ENCODE results near the gene MRPL3.
"Not testable (repeated sequence)": the region's sequence is repeated elsewhere in the genome, so short reads cannot be mapped to it uniquely, and the experiment has no call there.

The MRPL3 gene

GRCh38 chr3:131503320-131503635 lies 507 bp upstream of the MRPL3 start:
- peak overlapping the region; percentile 98 to 99 for H3K4me3 ChIP-seq (ENCODE audit: low read depth in 1 of 2, low read length in 2 of 2)
- H3K9ac ChIP-seq (ENCODE audit: low read depth in 1 of 2, low read length in 2 of 2): no peak overlapping the region
- peaks cover 13 to 23% of the 10 kb centered on the region in 2 donors for H3K4me1 ChIP-seq (ENCODE audit: control insufficient read depth in 1 of 2, insufficient read depth in 2 of 2, low read length in 2 of 2)
- no peak overlapping the region for H3K27ac ChIP-seq (ENCODE audit: low read depth, low read length)
- H3K27me3 ChIP-seq (ENCODE audit: control insufficient read depth in 1 of 2, insufficient read depth in 2 of 2, low read length in 2 of 2): peaks cover 0 to 10% of the 10 kb centered on the region in 2 donors
- H3K9me3 ChIP-seq (ENCODE audit: control insufficient read depth in 1 of 2, low read length in 2 of 2): no peaks in the 10 kb centered on the region
- peaks cover 4 to 20% of the 10 kb centered on the region in 2 donors for H3K36me3 ChIP-seq (ENCODE audit: control insufficient read depth in 1 of 2, insufficient read depth in 2 of 2, low read length in 2 of 2)

GRCh38 chr3:131501949-131502348 lies 822 bp downstream of the MRPL3 start:
- peaks cover 0 to 4% of the 10 kb centered on the region in 2 donors for H3K27me3 ChIP-seq (ENCODE audit: control insufficient read depth in 1 of 2, insufficient read depth in 2 of 2, low read length in 2 of 2)
- H3K27ac ChIP-seq (ENCODE audit: low read depth, low read length): no peak overlapping the region
- peaks cover 13 to 23% of the 10 kb centered on the region in 2 donors for H3K4me1 ChIP-seq (ENCODE audit: control insufficient read depth in 1 of 2, insufficient read depth in 2 of 2, low read length in 2 of 2)

GRCh38 chr3:131494706-131495105 lies 8.1 kb downstream of the MRPL3 start:
- Histone ChIP-seq H3K27me3 (ENCODE audit: control insufficient read depth in 1 of 2, insufficient read depth in 2 of 2, low read length in 2 of 2) (no peaks in the 10 kb centered on the region), H3K4me3 (ENCODE audit: low read depth in 1 of 2, low read length in 2 of 2) (no peak overlapping the region), H3K9ac (ENCODE audit: low read depth in 1 of 2, low read length in 2 of 2) (no peak overlapping the region), H3K36me3 (ENCODE audit: control insufficient read depth in 1 of 2, insufficient read depth in 2 of 2, low read length in 2 of 2) (peaks cover 25 to 63% of the 10 kb centered on the region in 2 donors), H3K27ac (ENCODE audit: low read depth, low read length) (no peak overlapping the region), H3K4me1 (ENCODE audit: control insufficient read depth in 1 of 2, insufficient read depth in 2 of 2, low read length in 2 of 2) (no peaks in the 10 kb centered on the region), H3K9me3 (ENCODE audit: control insufficient read depth in 1 of 2, low read length in 2 of 2) (no peaks in the 10 kb centered on the region)

More at GRCh38 chr3:131501949-131502348, 822 bp downstream of the MRPL3 start:
- peak overlapping the region; percentile 98 to 99 for H3K4me3 ChIP-seq (ENCODE audit: low read depth in 1 of 2, low read length in 2 of 2)
- no peaks in the 10 kb centered on the region for H3K9me3 ChIP-seq (ENCODE audit: control insufficient read depth in 1 of 2, low read length in 2 of 2)
- H3K36me3 ChIP-seq (ENCODE audit: control insufficient read depth in 1 of 2, insufficient read depth in 2 of 2, low read length in 2 of 2): peaks cover 13 to 32% of the 10 kb centered on the region in 2 donors
- H3K9ac ChIP-seq (ENCODE audit: low read depth in 1 of 2, low read length in 2 of 2): peak overlapping the region; percentile 87 to 94

- Histone ChIP-seq H3K36me3 (ENCODE audit: control insufficient read depth in 1 of 2, insufficient read depth in 2 of 2, low read length in 2 of 2) (peaks cover 12 to 51% of the 10 kb centered on the region in 2 donors), H3K4me3 (ENCODE audit: low read depth in 1 of 2, low read length in 2 of 2) (no peak overlapping the region), H3K27ac (ENCODE audit: low read depth, low read length) (no peak overlapping the region), H3K9ac (ENCODE audit: low read depth in 1 of 2, low read length in 2 of 2) (no peak overlapping the region), H3K27me3 (ENCODE audit: control insufficient read depth in 1 of 2, insufficient read depth in 2 of 2, low read length in 2 of 2) (no peaks in the 10 kb centered on the region), H3K9me3 (ENCODE audit: control insufficient read depth in 1 of 2, low read length in 2 of 2) (no peaks in the 10 kb centered on the region), H3K4me1 (ENCODE audit: control insufficient read depth in 1 of 2, insufficient read depth in 2 of 2, low read length in 2 of 2) (no peaks in the 10 kb centered on the region)
These were observed 11.0 kb downstream of the MRPL3 start for GRCh38 chr3:131491775-131492174.

GRCh38 chr3:131491084-131491483 lies 11.7 kb downstream of the MRPL3 start:
- no peaks in the 10 kb centered on the region for H3K4me1 ChIP-seq (ENCODE audit: control insufficient read depth in 1 of 2, insufficient read depth in 2 of 2, low read length in 2 of 2)
- H3K4me3 ChIP-seq (ENCODE audit: low read depth in 1 of 2, low read length in 2 of 2): no peak overlapping the region
- no peak overlapping the region for H3K27ac ChIP-seq (ENCODE audit: low read depth, low read length)
- H3K27me3 ChIP-seq (ENCODE audit: control insufficient read depth in 1 of 2, insufficient read depth in 2 of 2, low read length in 2 of 2): no peaks in the 10 kb centered on the region
- no peaks in the 10 kb centered on the region for H3K9me3 ChIP-seq (ENCODE audit: control insufficient read depth in 1 of 2, low read length in 2 of 2)
- no peak overlapping the region for H3K9ac ChIP-seq (ENCODE audit: low read depth in 1 of 2, low read length in 2 of 2)
- H3K36me3 ChIP-seq (ENCODE audit: control insufficient read depth in 1 of 2, insufficient read depth in 2 of 2, low read length in 2 of 2): peaks cover 10 to 44% of the 10 kb centered on the region in 2 donors

- H3K36me3 ChIP-seq (ENCODE audit: control insufficient read depth in 1 of 2, insufficient read depth in 2 of 2, low read length in 2 of 2): peaks cover 0 to 38% of the 10 kb centered on the region in 2 donors
- H3K27ac ChIP-seq (ENCODE audit: low read depth, low read length); H3K4me3 ChIP-seq (ENCODE audit: low read depth in 1 of 2, low read length in 2 of 2); H3K9ac ChIP-seq (ENCODE audit: low read depth in 1 of 2, low read length in 2 of 2); H3K4me1 ChIP-seq (ENCODE audit: control insufficient read depth in 1 of 2, insufficient read depth in 2 of 2, low read length in 2 of 2); H3K27me3 ChIP-seq (ENCODE audit: control insufficient read depth in 1 of 2, insufficient read depth in 2 of 2, low read length in 2 of 2); H3K9me3 ChIP-seq (ENCODE audit: control insufficient read depth in 1 of 2, low read length in 2 of 2): not testable (repeated sequence)
These were observed 16.2 kb downstream of the MRPL3 start for GRCh38 chr3:131486545-131486944.

- no peaks in the 10 kb centered on the region for H3K27me3 ChIP-seq (ENCODE audit: control insufficient read depth in 1 of 2, insufficient read depth in 2 of 2, low read length in 2 of 2)
- H3K27ac ChIP-seq (ENCODE audit: low read depth, low read length): no peak overlapping the region
- H3K36me3 ChIP-seq (ENCODE audit: control insufficient read depth in 1 of 2, insufficient read depth in 2 of 2, low read length in 2 of 2): peaks cover 0 to 29% of the 10 kb centered on the region in 2 donors
- H3K9me3 ChIP-seq (ENCODE audit: control insufficient read depth in 1 of 2, low read length in 2 of 2): no peaks in the 10 kb centered on the region
- no peak overlapping the region for H3K9ac ChIP-seq (ENCODE audit: low read depth in 1 of 2, low read length in 2 of 2)
- H3K4me3 ChIP-seq (ENCODE audit: low read depth in 1 of 2, low read length in 2 of 2): no peak overlapping the region
- H3K4me1 ChIP-seq (ENCODE audit: control insufficient read depth in 1 of 2, insufficient read depth in 2 of 2, low read length in 2 of 2): no peaks in the 10 kb centered on the region
These were observed 17.7 kb downstream of the MRPL3 start for GRCh38 chr3:131485119-131485518.

- Histone ChIP-seq H3K27ac (ENCODE audit: low read depth, low read length) (no peak overlapping the region), H3K4me1 (ENCODE audit: control insufficient read depth in 1 of 2, insufficient read depth in 2 of 2, low read length in 2 of 2) (no peaks in the 10 kb centered on the region), H3K36me3 (ENCODE audit: control insufficient read depth in 1 of 2, insufficient read depth in 2 of 2, low read length in 2 of 2) (peaks cover 0 to 28% of the 10 kb centered on the region in 2 donors), H3K9ac (ENCODE audit: low read depth in 1 of 2, low read length in 2 of 2) (no peak overlapping the region), H3K9me3 (ENCODE audit: control insufficient read depth in 1 of 2, low read length in 2 of 2) (no peaks in the 10 kb centered on the region), H3K4me3 (ENCODE audit: low read depth in 1 of 2, low read length in 2 of 2) (no peak overlapping the region), H3K27me3 (ENCODE audit: control insufficient read depth in 1 of 2, insufficient read depth in 2 of 2, low read length in 2 of 2) (no peaks in the 10 kb centered on the region)
These were observed 18.2 kb downstream of the MRPL3 start for GRCh38 chr3:131484496-131485111.

- peaks cover 0 to 24% of the 10 kb centered on the region in 2 donors for H3K36me3 ChIP-seq (ENCODE audit: control insufficient read depth in 1 of 2, insufficient read depth in 2 of 2, low read length in 2 of 2)
- no peak overlapping the region for H3K4me3 ChIP-seq (ENCODE audit: low read depth in 1 of 2, low read length in 2 of 2)
- no peak overlapping the region for H3K27ac ChIP-seq (ENCODE audit: low read depth, low read length)
- no peaks in the 10 kb centered on the region for H3K4me1 ChIP-seq (ENCODE audit: control insufficient read depth in 1 of 2, insufficient read depth in 2 of 2, low read length in 2 of 2)
- H3K27me3 ChIP-seq (ENCODE audit: control insufficient read depth in 1 of 2, insufficient read depth in 2 of 2, low read length in 2 of 2): no peaks in the 10 kb centered on the region
- no peak overlapping the region for H3K9ac ChIP-seq (ENCODE audit: low read depth in 1 of 2, low read length in 2 of 2)
- H3K9me3 ChIP-seq (ENCODE audit: control insufficient read depth in 1 of 2, low read length in 2 of 2): no peaks in the 10 kb centered on the region
These were observed 22.7 kb downstream of the MRPL3 start for GRCh38 chr3:131480116-131480515.

- H3K27ac ChIP-seq (ENCODE audit: low read depth, low read length): no peak overlapping the region
- no peaks in the 10 kb centered on the region for H3K9me3 ChIP-seq (ENCODE audit: control insufficient read depth in 1 of 2, low read length in 2 of 2)
- H3K4me3 ChIP-seq (ENCODE audit: low read depth in 1 of 2, low read length in 2 of 2): no peak overlapping the region
- H3K36me3 ChIP-seq (ENCODE audit: control insufficient read depth in 1 of 2, insufficient read depth in 2 of 2, low read length in 2 of 2): peaks cover 0 to 15% of the 10 kb centered on the region in 2 donors
- no peaks in the 10 kb centered on the region for H3K27me3 ChIP-seq (ENCODE audit: control insufficient read depth in 1 of 2, insufficient read depth in 2 of 2, low read length in 2 of 2)
- no peaks in the 10 kb centered on the region for H3K4me1 ChIP-seq (ENCODE audit: control insufficient read depth in 1 of 2, insufficient read depth in 2 of 2, low read length in 2 of 2)
- H3K9ac ChIP-seq (ENCODE audit: low read depth in 1 of 2, low read length in 2 of 2): no peak overlapping the region
These were observed 25.0 kb downstream of the MRPL3 start for GRCh38 chr3:131477813-131478212.

All from duodenal mucosa (tissue), 2 donors.